Osteoblast (primary cell): ENCODE data around the gene STYXL1. TPM values are rescaled to one million over a fixed set of nuclear protein-coding genes. Genes with fewer than 3 reads are reported as not detected.

Experiments used
- DNase-seq: peaks from one replicate; pipeline ENCODE4 v3.0.0; 2011; ENCODE audit warnings: low spot score, mixed read lengths; ENCODE audit not compliant: insufficient read length; ENCODE audit errors: missing footprints
- H2AFZ ChIP-seq: 2 replicates; pipeline ENCODE4 v1.6.0; 2011; ENCODE audit warnings: mild to moderate bottlenecking, low read length
- H3K27ac ChIP-seq: 2 replicates; pipeline ENCODE4 v1.5.1; 2011; ENCODE audit warnings: mild to moderate bottlenecking, low read depth, low read length, moderate library complexity
- H3K27me3 ChIP-seq: 2 replicates; pipeline ENCODE4 v1.6.0; 2012; ENCODE audit warnings: mild to moderate bottlenecking, control low read depth, inconsistent platforms, low read length, moderate library complexity; ENCODE audit not compliant: insufficient read depth
- H3K36me3 ChIP-seq: 2 replicates; pipeline ENCODE4 v1.5.1; 2011; ENCODE audit warnings: mild to moderate bottlenecking, low read length, control low read depth, moderate library complexity; ENCODE audit not compliant: insufficient read depth
- H3K4me1 ChIP-seq: 2 replicates; pipeline ENCODE4 v1.5.1; 2011; ENCODE audit warnings: mild to moderate bottlenecking, low read length, control low read depth, moderate library complexity; ENCODE audit not compliant: insufficient read depth
- H3K4me2 ChIP-seq: 2 replicates; pipeline ENCODE4 v1.6.0; 2011; ENCODE audit warnings: mild to moderate bottlenecking, low read length; ENCODE audit not compliant: insufficient read depth
- H3K4me3 ChIP-seq: fragments of 200-600 bp; sonication (generic); 3 replicates; pipeline ENCODE4 v1.5.1; 2012; ENCODE audit warnings: mild to moderate bottlenecking, low read length, inconsistent platforms; ENCODE audit not compliant: insufficient read depth
- H3K79me2 ChIP-seq: 2 replicates; pipeline ENCODE4 v1.6.0; 2012; ENCODE audit warnings: mild to moderate bottlenecking, low read length, control low read depth, inconsistent platforms; ENCODE audit not compliant: insufficient read depth
- H3K9me3 ChIP-seq: 2 replicates; pipeline ENCODE4 v1.5.1; 2011; ENCODE audit warnings: low read depth, low read length, control low read depth
- H4K20me1 ChIP-seq: 2 replicates; pipeline ENCODE4 v1.6.0; 2012; ENCODE audit warnings: mild to moderate bottlenecking, low read length, control low read depth; ENCODE audit not compliant: insufficient read depth
- small RNA-seq: library from RNA; depleted of rRNA; stranded (forward); fragments of <200 nt; gene quantifications from one replicate; pipeline ENCODE3, GENCODE V24; 2012
- total RNA-seq: library from RNA; depleted of rRNA; stranded (reverse); fragments of >200 nt; gene quantifications from 2 replicates; pipeline ENCODE4 v1.2.3, GENCODE V29; 2012
- TF ChIP-seq, protein P1 (sequence below): IDR thresholded peaks from 2 replicates; pipeline ENCODE4 v1.5.1; 2011; ENCODE audit warnings: mild to moderate bottlenecking, low read depth, low read length, moderate library complexity; ENCODE audit errors: extremely low read depth

Gene STYXL1
- total RNA-seq, 1 donor, result 23.9 TPM

DNA sequence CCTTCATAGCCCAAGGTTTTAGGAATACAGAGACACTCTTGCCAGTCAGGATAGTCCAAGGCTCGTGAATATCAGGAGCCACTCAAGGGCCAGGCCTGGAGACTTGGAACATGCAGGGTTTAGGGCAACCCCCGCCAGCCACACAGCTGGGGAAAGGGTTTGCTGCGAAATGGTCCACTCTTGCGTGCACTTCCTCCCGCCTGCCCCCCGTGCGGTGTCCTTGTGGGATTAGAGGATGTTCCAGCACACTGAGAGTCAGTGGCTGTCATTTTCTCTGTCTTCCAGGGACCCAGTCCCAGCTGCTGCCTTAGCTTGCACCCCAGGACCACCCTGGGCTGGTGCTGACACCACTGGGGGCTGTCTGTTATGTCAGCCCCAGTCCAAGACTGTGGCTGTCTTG is 94.4 kb downstream of the STYXL1 start:
- TF ChIP-seq, protein P1, sequence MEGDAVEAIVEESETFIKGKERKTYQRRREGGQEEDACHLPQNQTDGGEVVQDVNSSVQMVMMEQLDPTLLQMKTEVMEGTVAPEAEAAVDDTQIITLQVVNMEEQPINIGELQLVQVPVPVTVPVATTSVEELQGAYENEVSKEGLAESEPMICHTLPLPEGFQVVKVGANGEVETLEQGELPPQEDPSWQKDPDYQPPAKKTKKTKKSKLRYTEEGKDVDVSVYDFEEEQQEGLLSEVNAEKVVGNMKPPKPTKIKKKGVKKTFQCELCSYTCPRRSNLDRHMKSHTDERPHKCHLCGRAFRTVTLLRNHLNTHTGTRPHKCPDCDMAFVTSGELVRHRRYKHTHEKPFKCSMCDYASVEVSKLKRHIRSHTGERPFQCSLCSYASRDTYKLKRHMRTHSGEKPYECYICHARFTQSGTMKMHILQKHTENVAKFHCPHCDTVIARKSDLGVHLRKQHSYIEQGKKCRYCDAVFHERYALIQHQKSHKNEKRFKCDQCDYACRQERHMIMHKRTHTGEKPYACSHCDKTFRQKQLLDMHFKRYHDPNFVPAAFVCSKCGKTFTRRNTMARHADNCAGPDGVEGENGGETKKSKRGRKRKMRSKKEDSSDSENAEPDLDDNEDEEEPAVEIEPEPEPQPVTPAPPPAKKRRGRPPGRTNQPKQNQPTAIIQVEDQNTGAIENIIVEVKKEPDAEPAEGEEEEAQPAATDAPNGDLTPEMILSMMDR, result no peak
- Histone ChIP-seq H2AFZ (no peak overlapping the region), H3K36me3 (peaks cover 16% of the 10 kb centered on the region), H3K79me2 (peaks cover 15% of the 10 kb centered on the region), H3K27ac (no peak overlapping the region), H3K9me3 (no peaks in the 10 kb centered on the region), H3K27me3 (no peaks in the 10 kb centered on the region), H4K20me1 (peaks cover 8% of the 10 kb centered on the region), H3K4me3 (no peak overlapping the region), H3K4me2 (no peak overlapping the region), H3K4me1 (no peaks in the 10 kb centered on the region)
- DNase-seq, result no peak

DNA sequence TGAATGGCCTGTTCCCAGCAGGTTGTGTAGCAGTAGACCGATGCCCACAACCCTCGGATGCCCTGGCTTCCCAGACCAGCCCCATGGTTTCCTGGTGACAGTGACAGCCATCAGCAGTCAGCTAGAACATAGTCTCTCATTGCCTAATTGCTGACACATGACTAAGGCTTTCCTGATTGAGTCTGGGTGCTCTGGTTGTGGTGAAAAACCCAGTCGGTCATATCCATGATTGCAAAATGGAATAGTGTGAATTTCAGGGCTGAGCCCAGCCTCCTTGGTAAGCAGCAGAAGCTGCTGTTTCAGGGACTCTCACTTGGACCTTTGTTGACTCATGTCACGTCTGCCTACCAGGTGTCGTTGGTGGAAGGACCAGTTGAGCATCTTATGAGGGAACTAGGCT is 96.3 kb downstream of the STYXL1 start:
- Histone ChIP-seq H3K4me2 (no peak overlapping the region), H4K20me1 (peaks cover 5% of the 10 kb centered on the region), H3K27me3 (no peaks in the 10 kb centered on the region), H3K27ac (no peak overlapping the region), H3K4me3 (no peak overlapping the region), H3K4me1 (no peaks in the 10 kb centered on the region), H3K36me3 (peaks cover 10% of the 10 kb centered on the region), H3K9me3 (no peaks in the 10 kb centered on the region), H3K79me2 (peaks cover 22% of the 10 kb centered on the region), H2AFZ (no peak overlapping the region)
- DNase-seq, result peak; percentile 94
- TF ChIP-seq, protein P1, result no peak

DNA sequence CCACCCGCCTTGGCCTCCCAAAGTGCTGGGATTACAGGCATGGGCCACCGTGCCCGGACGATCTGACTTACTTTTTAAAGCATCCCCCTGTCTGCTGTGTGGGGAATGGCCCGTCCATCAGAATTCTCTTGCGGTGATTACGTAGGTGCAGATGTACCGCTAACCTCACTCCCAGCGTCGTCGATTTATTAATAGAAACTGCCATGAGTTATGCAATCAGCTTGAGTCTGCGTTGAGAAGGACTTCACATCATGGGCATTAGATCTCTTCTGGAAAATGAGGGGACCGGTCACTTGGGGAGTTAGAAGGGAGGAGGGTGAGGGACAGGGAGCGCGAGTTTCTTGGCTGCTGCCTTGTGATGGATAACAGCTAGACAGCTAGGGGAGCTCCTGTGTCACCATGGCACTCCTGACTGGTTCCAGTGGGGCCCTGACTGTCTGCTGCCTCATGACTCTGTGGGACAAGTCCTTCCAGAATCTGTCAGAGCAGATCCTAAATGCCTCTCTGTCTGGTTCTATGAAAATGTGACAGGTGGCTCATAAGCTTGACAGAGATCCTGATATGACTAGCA is 97.6 kb downstream of the STYXL1 start:
- peaks cover 5% of the 10 kb centered on the region for H3K36me3 ChIP-seq
- H4K20me1 ChIP-seq, result peaks cover 11% of the 10 kb centered on the region
- H3K79me2 ChIP-seq, result peaks cover 25% of the 10 kb centered on the region
- no peaks in the 10 kb centered on the region for H3K27me3 ChIP-seq
- no peak overlapping the region for H3K4me3 ChIP-seq
- no peak for DNase-seq
- H2AFZ ChIP-seq, result no peak overlapping the region
- no peak overlapping the region for H3K4me2 ChIP-seq
- no peak overlapping the region for H3K27ac ChIP-seq
- H3K9me3 ChIP-seq, result no peaks in the 10 kb centered on the region
- TF ChIP-seq, protein P1, result no peak
- H3K4me1 ChIP-seq, result peaks cover 9% of the 10 kb centered on the region

DNA sequence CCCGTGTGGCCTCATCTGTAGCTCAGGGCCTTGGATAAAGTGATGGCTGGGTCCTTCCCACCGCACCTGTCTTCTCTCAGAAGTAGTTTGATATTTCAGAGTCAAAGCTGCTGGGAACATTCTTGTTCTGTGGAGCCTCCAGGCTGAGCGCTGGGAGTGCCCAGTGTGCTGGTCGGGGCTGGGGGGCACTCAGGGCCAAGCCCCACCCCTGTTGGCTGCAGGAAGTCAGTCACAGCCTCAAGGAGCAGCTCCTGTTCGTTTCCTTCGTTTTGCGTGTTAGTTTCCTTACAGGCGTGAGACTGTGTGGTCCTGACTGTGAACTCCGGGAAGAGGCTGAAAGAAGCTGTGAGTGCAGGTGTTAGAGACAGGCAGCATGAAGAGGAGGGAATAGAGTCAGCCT is 99.6 kb downstream of the STYXL1 start:
- H3K9me3 ChIP-seq, result no peaks in the 10 kb centered on the region
- no peak overlapping the region for H2AFZ ChIP-seq
- H3K27ac ChIP-seq, result no peak overlapping the region
- no peak overlapping the region for H3K4me3 ChIP-seq
- TF ChIP-seq, protein P1, result no peak
- peaks cover 6% of the 10 kb centered on the region for H4K20me1 ChIP-seq
- H3K27me3 ChIP-seq, result no peaks in the 10 kb centered on the region
- H3K36me3 ChIP-seq, result no peaks in the 10 kb centered on the region
- peaks cover 11% of the 10 kb centered on the region for H3K4me1 ChIP-seq
- no peak for DNase-seq
- no peak overlapping the region for H3K4me2 ChIP-seq
- H3K79me2 ChIP-seq, result peaks cover 23% of the 10 kb centered on the region

Small RNAs within 50 kb of the gene (small RNA-seq; reads per million reads assigned to genes)
- gene RNU6-863P, result not detected

Other genes starting within 250 kb of the STYXL1 start
- gene CCL24, start 234.2 kb downstream of the STYXL1 start, total RNA-seq, result not detected in 2 replicates
- 27.4 and 27.5 TPM in 2 replicates for gene RHBDD2, start 169.0 kb downstream of the STYXL1 start, total RNA-seq
- gene POR, start 132.8 kb downstream of the STYXL1 start, total RNA-seq, result 70.4 and 73.1 TPM in 2 replicates
- 25.3 and 32.1 TPM in 2 replicates for gene TMEM120A, start 53.4 kb downstream of the STYXL1 start, total RNA-seq
- 32.7 and 36.6 TPM in 2 replicates for gene MDH2, start 106 bp upstream of the STYXL1 start, total RNA-seq
- 0.29 and 0.36 TPM in 2 replicates for gene SRRM3, start 153.9 kb upstream of the STYXL1 start, total RNA-seq